ENCODE data around the gene RAB3D. TPM values are rescaled to one million over a fixed set of nuclear protein-coding genes. Genes with fewer than 3 reads are reported as not detected.

RAB3D gene
- total and polyA plus RNA-seq, 4 donors, result 1.1 to 10.2 (median 5.5) TPM

GRCh38 chr19:11347546-11348039 is 8.1 kb upstream of the RAB3D start (continued):
- TF ChIP-seq HNF4G (IDR thresholded peaks at IDR 0.05) (no peak), ZBTB33 (IDR thresholded peaks at IDR 0.05) (no peak), RAD21 (IDR thresholded peaks at IDR 0.05) (no peak)

DNA sequence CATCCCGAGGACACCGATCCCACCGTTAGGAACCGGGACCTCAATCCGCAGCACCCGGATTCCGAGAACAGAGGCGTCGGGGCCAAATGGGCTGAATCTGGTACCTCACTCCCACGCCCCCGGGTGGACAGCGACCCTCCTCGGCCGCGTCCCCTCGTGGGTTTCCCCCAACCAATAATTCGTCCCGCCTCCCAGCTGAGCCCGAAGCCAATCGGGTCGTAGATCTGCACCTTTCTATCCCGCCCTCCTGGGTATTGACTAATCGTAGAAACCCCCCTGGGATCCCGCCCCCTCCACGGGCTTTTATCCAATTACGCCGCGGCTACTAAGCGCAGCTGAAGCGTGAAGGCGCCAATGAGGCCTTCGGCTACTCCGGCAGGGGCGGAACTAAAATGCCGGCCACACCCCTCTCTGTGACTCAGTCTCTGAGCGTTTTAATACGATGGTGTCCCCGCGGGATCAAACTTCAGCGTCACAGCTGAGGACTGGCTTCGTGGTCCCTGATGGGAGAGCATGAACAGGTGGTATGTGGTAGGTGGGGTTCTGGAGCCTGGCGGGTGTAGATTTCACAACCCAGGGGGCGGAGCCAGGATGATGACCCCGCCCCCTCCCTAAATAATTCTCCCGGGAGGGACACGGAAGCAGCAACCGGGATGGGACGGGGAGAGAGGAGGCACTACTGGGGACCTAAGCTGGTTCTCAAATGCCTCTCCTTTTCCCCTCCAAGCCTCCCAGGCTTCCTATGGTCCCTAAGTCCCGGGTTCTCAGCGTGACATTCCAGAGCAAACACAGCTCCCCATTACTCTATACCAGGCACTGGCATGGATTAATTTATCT is 6.9 kb upstream of the RAB3D start, which contains the start of the genes CCDC159 and TMEM205:
TSS of gene CCDC159 (plus strand) at position 416 of the 837 bp plus-strand sequence. CDS start at position 504, 88 bp downstream.
TSS of gene TMEM205 (minus strand) at position 165 of the 837 bp plus-strand sequence. CDS start 649 bp downstream, outside the sequence.
- TF ChIP-seq NR2F2 (IDR thresholded peaks at IDR 0.05) (peak; percentile 46), ZBTB33 (IDR thresholded peaks at IDR 0.05) (peak; percentile 94), RXRA (IDR thresholded peaks at IDR 0.05) (peak; percentile 52 to 69), FOXA1 (IDR thresholded peaks at IDR 0.05) (no peak), EGR1 (IDR thresholded peaks at IDR 0.05; ENCODE audit: low read depth in 2 of 2) (peak; percentile 85 to 93), CTCF (IDR thresholded peaks at IDR 0.05; ENCODE audit: low read depth, low read length, missing input control) (peak; percentile 3), JUND (IDR thresholded peaks at IDR 0.05) (peak; percentile 96 to 98), RAD21 (IDR thresholded peaks at IDR 0.05) (no peak), SP1 (IDR thresholded peaks at IDR 0.05) (peak; percentile 97), TAF1 (conservative IDR thresholded peaks at IDR 0.05) (no peak), YY1 (IDR thresholded peaks at IDR 0.05) (peak; percentile 95), FOXA2 (IDR thresholded peaks at IDR 0.05) (no peak), HNF4G (IDR thresholded peaks at IDR 0.05) (no peak), GABPA (IDR thresholded peaks at IDR 0.05 in 1 of 2, conservative IDR thresholded peaks at IDR 0.05 in 1 of 2) (peak; percentile 41 to 80), HNF4A (conservative IDR thresholded peaks at IDR 0.05) (peak; percentile 29 to 31)
- TF ChIP-seq, protein P1, sequence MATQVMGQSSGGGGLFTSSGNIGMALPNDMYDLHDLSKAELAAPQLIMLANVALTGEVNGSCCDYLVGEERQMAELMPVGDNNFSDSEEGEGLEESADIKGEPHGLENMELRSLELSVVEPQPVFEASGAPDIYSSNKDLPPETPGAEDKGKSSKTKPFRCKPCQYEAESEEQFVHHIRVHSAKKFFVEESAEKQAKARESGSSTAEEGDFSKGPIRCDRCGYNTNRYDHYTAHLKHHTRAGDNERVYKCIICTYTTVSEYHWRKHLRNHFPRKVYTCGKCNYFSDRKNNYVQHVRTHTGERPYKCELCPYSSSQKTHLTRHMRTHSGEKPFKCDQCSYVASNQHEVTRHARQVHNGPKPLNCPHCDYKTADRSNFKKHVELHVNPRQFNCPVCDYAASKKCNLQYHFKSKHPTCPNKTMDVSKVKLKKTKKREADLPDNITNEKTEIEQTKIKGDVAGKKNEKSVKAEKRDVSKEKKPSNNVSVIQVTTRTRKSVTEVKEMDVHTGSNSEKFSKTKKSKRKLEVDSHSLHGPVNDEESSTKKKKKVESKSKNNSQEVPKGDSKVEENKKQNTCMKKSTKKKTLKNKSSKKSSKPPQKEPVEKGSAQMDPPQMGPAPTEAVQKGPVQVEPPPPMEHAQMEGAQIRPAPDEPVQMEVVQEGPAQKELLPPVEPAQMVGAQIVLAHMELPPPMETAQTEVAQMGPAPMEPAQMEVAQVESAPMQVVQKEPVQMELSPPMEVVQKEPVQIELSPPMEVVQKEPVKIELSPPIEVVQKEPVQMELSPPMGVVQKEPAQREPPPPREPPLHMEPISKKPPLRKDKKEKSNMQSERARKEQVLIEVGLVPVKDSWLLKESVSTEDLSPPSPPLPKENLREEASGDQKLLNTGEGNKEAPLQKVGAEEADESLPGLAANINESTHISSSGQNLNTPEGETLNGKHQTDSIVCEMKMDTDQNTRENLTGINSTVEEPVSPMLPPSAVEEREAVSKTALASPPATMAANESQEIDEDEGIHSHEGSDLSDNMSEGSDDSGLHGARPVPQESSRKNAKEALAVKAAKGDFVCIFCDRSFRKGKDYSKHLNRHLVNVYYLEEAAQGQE (IDR thresholded peaks at IDR 0.05), result peak; percentile 69
- TF ChIP-seq, protein P2, sequence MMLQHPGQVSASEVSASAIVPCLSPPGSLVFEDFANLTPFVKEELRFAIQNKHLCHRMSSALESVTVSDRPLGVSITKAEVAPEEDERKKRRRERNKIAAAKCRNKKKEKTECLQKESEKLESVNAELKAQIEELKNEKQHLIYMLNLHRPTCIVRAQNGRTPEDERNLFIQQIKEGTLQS (IDR thresholded peaks at IDR 0.05), result peak; percentile 74
- TF ChIP-seq, protein P3, sequence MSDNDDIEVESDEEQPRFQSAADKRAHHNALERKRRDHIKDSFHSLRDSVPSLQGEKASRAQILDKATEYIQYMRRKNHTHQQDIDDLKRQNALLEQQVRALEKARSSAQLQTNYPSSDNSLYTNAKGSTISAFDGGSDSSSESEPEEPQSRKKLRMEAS (IDR thresholded peaks at IDR 0.05), result peak; percentile 94
- H3K27me3 ChIP-seq (ENCODE audit: control insufficient read depth in 4 of 4, insufficient read depth in 4 of 4, low read length in 3 of 4), result no peaks in the 10 kb centered on the region
- peak within 1 kb of the TSS; percentile 58 to 96 (median 84) for H3K4me3 ChIP-seq (ENCODE audit: low read depth in 1 of 3, low read length in 3 of 3)
- under 1% methylated on average over 50 of the region's 50 CpGs for WGBS
- peak; percentile 95 for DNase-seq (ENCODE audit: low spot score)
- H3K27ac ChIP-seq (ENCODE audit: low read depth in 1 of 2, low read length in 2 of 2), result peak within 1 kb of the TSS; percentile 81 to 83
- peak within 1 kb of the TSS; percentile 86 to 91 for H3K9ac ChIP-seq (ENCODE audit: low read depth in 1 of 2, low read length in 2 of 2)
- H3K36me3 ChIP-seq (ENCODE audit: control insufficient read depth in 4 of 4, insufficient read depth in 3 of 4, low read depth in 1 of 4, low read length in 3 of 4), result peaks cover 3 to 9% (median 4%) of the 10 kb centered on the region in 4 donors
- peaks cover 0 to 27% (median 22%) of the 10 kb centered on the region in 4 donors for H3K4me1 ChIP-seq (ENCODE audit: control insufficient read depth in 4 of 4, insufficient read depth in 4 of 4, low read length in 3 of 4)
- H3K9me3 ChIP-seq (ENCODE audit: control insufficient read depth in 4 of 4, low read length in 3 of 4), result no peaks in the 10 kb centered on the region

Measured in liver (tissue), 9 donors.